ENCODE measurements around the gene RGMA.

The RGMA gene

DNA sequence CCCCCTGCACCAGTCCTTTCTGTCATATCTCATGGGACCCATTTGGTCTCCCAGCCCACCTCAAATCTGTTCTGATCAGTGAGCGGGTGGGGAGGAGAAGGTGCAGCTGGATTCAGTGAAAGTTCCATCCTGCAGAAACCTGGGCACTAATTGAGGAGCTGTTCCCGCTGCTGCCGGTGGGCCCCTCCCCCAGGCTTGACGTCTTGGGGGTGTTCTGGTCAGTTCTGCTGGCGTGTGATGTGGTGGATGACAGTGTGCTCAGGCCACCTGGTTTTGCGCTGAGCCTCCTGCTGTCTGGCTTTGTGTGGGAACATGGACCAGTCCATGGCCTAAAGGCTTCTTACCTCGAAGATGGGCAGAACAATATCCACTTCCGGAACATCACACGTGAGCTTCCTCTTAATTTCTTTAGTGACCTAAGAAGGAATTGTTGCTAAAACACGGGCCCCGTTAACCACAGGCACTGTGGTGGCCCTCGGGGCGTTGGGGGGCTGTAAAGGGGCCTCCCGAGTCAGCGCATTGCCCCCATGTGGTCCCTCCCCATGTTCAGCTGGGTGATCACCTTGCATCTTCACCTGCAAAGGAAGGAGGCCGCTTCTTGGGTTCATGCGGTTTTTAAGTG, 59.7 kb downstream of the RGMA start:
- H2BK15ac ChIP-seq (replicated peaks; ENCODE audit: low read depth): no peak overlapping the region
- H3K27me3 ChIP-seq (ENCODE audit: insufficient read depth, low read length, poor library complexity): no peaks in the 10 kb centered on the region
- H3K79me2 ChIP-seq (ENCODE audit: control insufficient read depth, insufficient read depth, low read length): no peaks in the 10 kb centered on the region
- no peak overlapping the region for H3K4me3 ChIP-seq (ENCODE audit: low read length)
- H3K36me3 ChIP-seq (ENCODE audit: control insufficient read depth, insufficient read depth, low read length): peaks cover 12% of the 10 kb centered on the region
- no peak overlapping the region for H3K56ac ChIP-seq (ENCODE audit: low read length)
- no peak for DNase-seq
- peaks cover 9% of the 10 kb centered on the region for H3K79me1 ChIP-seq (ENCODE audit: low read length)
- H4K8ac ChIP-seq (ENCODE audit: low read depth, low read length): no peak overlapping the region
- H3K9ac ChIP-seq (ENCODE audit: low read length): no peak overlapping the region
- no peaks in the 10 kb centered on the region for H3K4me1 ChIP-seq (ENCODE audit: control insufficient read depth, low read depth, low read length)
- H2BK120ac ChIP-seq (ENCODE audit: low read depth, low read length): no peak overlapping the region
- H3K4ac ChIP-seq (ENCODE audit: low read depth, low read length): no peak overlapping the region
- H3K18ac ChIP-seq (ENCODE audit: low read length): no peak overlapping the region
- H3K4me2 ChIP-seq (ENCODE audit: low read length): no peak overlapping the region
- no peak overlapping the region for H3K23ac ChIP-seq (ENCODE audit: low read length)
- no peak overlapping the region for H2AK5ac ChIP-seq (ENCODE audit: low read length)
- no CpG with 5 or more reads among the region's 17 CpGs for WGBS (ENCODE audit: extremely low coverage, insufficient coverage, low lambda C conversion rate)
- no peak overlapping the region for H3K27ac ChIP-seq (ENCODE audit: low read depth, low read length)
- H2BK5ac ChIP-seq (ENCODE audit: low read length): no peak overlapping the region
- H4K5ac ChIP-seq (ENCODE audit: low read length): no peak overlapping the region

DNA sequence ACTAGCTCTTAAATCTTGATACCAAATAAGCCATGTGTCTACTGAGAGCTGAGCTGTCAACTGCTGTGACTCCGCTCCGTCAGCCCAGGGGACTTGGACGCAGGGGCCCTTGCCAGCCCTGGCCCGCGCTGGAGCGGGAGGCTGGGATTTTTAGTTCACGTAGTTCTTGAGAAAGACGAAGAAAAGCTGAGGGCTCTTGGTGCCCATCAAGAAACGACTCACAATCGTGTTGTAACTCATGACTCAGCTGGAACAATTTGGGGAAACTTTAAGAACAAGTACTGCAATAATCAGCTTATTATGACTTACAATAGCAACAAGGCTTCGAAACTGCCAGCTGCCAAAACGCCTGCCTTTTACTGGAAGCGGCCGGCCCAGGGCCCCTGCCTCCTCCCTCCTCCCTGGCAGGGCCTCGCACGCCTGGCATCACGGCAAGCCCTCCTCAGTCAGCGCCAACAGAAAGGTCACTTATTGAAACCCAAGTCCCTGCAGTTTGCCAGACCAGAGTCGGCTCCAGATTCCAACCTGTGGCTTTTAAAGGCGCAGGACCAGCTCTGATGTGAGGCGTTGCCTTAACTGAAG, 60.3 kb downstream of the RGMA start:
- DNase-seq: no peak
- Histone ChIP-seq H4K8ac (ENCODE audit: low read depth, low read length) (no peak overlapping the region), H3K4me2 (ENCODE audit: low read length) (no peak overlapping the region), H3K56ac (ENCODE audit: low read length) (no peak overlapping the region), H3K27me3 (ENCODE audit: insufficient read depth, low read length, poor library complexity) (no peaks in the 10 kb centered on the region), H3K79me1 (ENCODE audit: low read length) (peaks cover 9% of the 10 kb centered on the region), H3K36me3 (ENCODE audit: control insufficient read depth, insufficient read depth, low read length) (peaks cover 13% of the 10 kb centered on the region), H3K4ac (ENCODE audit: low read depth, low read length) (no peak overlapping the region), H3K18ac (ENCODE audit: low read length) (no peak overlapping the region), H3K4me1 (ENCODE audit: control insufficient read depth, low read depth, low read length) (no peaks in the 10 kb centered on the region), H4K5ac (ENCODE audit: low read length) (no peak overlapping the region), H2BK120ac (ENCODE audit: low read depth, low read length) (no peak overlapping the region), H2BK5ac (ENCODE audit: low read length) (no peak overlapping the region), H3K23ac (ENCODE audit: low read length) (no peak overlapping the region), H3K9ac (ENCODE audit: low read length) (no peak overlapping the region), H2AK5ac (ENCODE audit: low read length) (no peak overlapping the region), H3K27ac (ENCODE audit: low read depth, low read length) (no peak overlapping the region), H2BK15ac (replicated peaks; ENCODE audit: low read depth) (no peak overlapping the region), H3K4me3 (ENCODE audit: low read length) (no peak overlapping the region), H3K79me2 (ENCODE audit: control insufficient read depth, insufficient read depth, low read length) (no peaks in the 10 kb centered on the region)
- no CpG with 5 or more reads among the region's 21 CpGs for WGBS (ENCODE audit: extremely low coverage, insufficient coverage, low lambda C conversion rate)

DNA sequence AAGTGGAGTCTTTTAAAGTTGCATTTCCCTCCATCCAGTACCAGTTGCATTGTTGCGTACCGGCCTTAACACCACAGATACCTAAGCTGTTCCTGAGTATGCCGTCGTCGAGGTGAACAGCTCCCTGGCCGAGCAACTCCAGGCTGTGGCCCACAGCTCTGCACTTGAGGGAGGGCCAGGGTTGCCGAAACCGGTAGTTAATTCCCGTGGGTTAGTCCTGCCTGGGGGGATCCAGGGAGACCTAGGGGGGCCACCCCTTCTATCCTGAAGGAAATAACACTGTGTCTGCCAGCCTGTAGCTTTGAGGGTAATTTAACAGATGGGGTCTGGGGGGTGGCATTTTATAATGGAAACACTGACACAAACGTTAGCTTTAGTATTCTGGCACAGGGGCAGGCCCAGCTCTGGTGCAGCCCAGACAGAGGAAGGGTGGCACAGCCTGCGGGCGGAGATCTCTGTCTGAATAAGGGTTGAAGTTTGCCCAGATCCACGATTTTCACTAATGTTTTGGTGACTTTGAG, 60.8 kb downstream of the RGMA start:
- H3K27ac ChIP-seq (ENCODE audit: low read depth, low read length): no peak overlapping the region
- peaks cover 9% of the 10 kb centered on the region for H3K79me1 ChIP-seq (ENCODE audit: low read length)
- H2BK15ac ChIP-seq (replicated peaks; ENCODE audit: low read depth): no peak overlapping the region
- no peak overlapping the region for H3K4me3 ChIP-seq (ENCODE audit: low read length)
- no peak overlapping the region for H3K4me2 ChIP-seq (ENCODE audit: low read length)
- no peak for DNase-seq
- H3K27me3 ChIP-seq (ENCODE audit: insufficient read depth, low read length, poor library complexity): no peaks in the 10 kb centered on the region
- H3K79me2 ChIP-seq (ENCODE audit: control insufficient read depth, insufficient read depth, low read length): no peaks in the 10 kb centered on the region
- H3K56ac ChIP-seq (ENCODE audit: low read length): no peak overlapping the region
- H4K5ac ChIP-seq (ENCODE audit: low read length): no peak overlapping the region
- no peak overlapping the region for H2BK5ac ChIP-seq (ENCODE audit: low read length)
- no peak overlapping the region for H4K8ac ChIP-seq (ENCODE audit: low read depth, low read length)
- H3K9ac ChIP-seq (ENCODE audit: low read length): no peak overlapping the region
- H3K4me1 ChIP-seq (ENCODE audit: control insufficient read depth, low read depth, low read length): no peaks in the 10 kb centered on the region
- H3K36me3 ChIP-seq (ENCODE audit: control insufficient read depth, insufficient read depth, low read length): peaks cover 13% of the 10 kb centered on the region
- no peak overlapping the region for H2AK5ac ChIP-seq (ENCODE audit: low read length)
- no peak overlapping the region for H3K4ac ChIP-seq (ENCODE audit: low read depth, low read length)
- WGBS (ENCODE audit: extremely low coverage, insufficient coverage, low lambda C conversion rate): no CpG with 5 or more reads among the region's 13 CpGs
- no peak overlapping the region for H2BK120ac ChIP-seq (ENCODE audit: low read depth, low read length)
- H3K23ac ChIP-seq (ENCODE audit: low read length): no peak overlapping the region
- no peak overlapping the region for H3K18ac ChIP-seq (ENCODE audit: low read length)

DNA sequence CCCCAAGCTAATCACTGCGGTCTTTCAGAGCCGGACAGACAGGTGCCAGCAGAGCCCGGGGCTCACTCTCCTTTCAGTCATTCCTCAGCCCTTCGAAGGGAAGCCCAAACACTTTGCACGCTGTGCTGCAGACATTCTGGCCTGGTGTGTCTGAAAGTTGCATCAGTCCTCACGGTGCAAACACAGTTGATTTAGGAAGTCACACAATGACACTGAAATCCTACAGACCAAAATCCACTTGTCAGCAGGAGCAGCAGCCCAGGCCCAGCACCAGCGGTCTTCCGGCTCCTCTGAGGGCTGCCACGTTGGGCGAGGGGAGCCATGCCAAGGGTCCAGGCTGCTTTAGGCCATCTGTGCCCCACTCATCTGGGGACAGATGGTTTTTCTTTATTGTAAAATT, 61.6 kb downstream of the RGMA start:
- Histone ChIP-seq H3K23ac (ENCODE audit: low read length) (no peak overlapping the region), H3K56ac (ENCODE audit: low read length) (no peak overlapping the region), H3K4me1 (ENCODE audit: control insufficient read depth, low read depth, low read length) (no peaks in the 10 kb centered on the region), H3K4me2 (ENCODE audit: low read length) (no peak overlapping the region), H2AK5ac (ENCODE audit: low read length) (no peak overlapping the region), H3K4ac (ENCODE audit: low read depth, low read length) (no peak overlapping the region), H3K36me3 (ENCODE audit: control insufficient read depth, insufficient read depth, low read length) (peaks cover 14% of the 10 kb centered on the region), H3K18ac (ENCODE audit: low read length) (no peak overlapping the region), H2BK5ac (ENCODE audit: low read length) (no peak overlapping the region), H4K8ac (ENCODE audit: low read depth, low read length) (no peak overlapping the region), H3K27ac (ENCODE audit: low read depth, low read length) (no peak overlapping the region), H4K5ac (ENCODE audit: low read length) (no peak overlapping the region), H2BK15ac (replicated peaks; ENCODE audit: low read depth) (no peak overlapping the region), H3K9ac (ENCODE audit: low read length) (no peak overlapping the region), H3K79me1 (ENCODE audit: low read length) (peaks cover 11% of the 10 kb centered on the region), H2BK120ac (ENCODE audit: low read depth, low read length) (no peak overlapping the region), H3K79me2 (ENCODE audit: control insufficient read depth, insufficient read depth, low read length) (no peaks in the 10 kb centered on the region), H3K27me3 (ENCODE audit: insufficient read depth, low read length, poor library complexity) (no peaks in the 10 kb centered on the region), H3K4me3 (ENCODE audit: low read length) (no peak overlapping the region)
- no CpG with 5 or more reads among the region's 10 CpGs for WGBS (ENCODE audit: extremely low coverage, insufficient coverage, low lambda C conversion rate)
- no peak for DNase-seq

DNA sequence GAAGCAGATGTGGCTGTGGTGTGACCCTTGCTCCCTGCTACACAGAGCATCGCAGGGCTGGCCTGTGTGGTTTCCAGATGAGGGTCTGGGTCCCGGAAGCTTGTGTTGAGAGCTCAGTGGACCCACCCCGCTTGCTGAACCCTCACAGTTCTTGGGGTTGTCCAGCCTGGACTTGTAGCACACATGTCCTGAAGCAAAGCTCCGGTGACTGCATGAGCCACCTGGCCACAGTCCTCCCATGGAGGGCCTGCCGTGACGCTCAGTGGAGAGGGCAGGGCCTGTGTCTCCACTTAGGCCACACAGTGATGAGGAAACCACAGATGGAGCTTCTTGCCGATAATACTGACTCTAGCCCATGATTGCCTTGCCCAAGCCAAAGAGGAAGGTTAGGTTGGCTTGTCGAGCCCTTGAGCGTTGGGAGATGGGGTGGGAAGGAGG, 62.6 kb downstream of the RGMA start:
- no peak overlapping the region for H3K18ac ChIP-seq (ENCODE audit: low read length)
- no peak overlapping the region for H3K27ac ChIP-seq (ENCODE audit: low read depth, low read length)
- H3K36me3 ChIP-seq (ENCODE audit: control insufficient read depth, insufficient read depth, low read length): peaks cover 16% of the 10 kb centered on the region

DNA sequence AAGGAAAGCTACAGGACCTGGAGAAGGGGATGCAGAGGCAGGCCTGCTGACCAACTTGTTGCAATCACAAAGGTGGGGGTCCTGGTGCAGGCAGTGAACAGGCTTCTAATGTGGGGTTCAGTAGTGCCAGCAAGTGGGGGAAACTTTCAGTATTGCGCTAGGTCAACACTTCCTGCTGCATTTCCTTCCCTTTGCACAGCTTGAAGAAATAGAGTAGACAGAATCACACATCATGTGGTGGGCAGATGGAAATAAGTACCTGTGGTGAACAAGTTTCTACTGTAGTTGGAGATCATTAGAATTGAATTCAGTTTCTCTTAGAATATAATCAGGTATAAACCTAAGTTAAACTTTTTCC, 63.4 kb downstream of the RGMA start:
- Histone ChIP-seq H3K18ac (ENCODE audit: low read length) (no peak overlapping the region), H3K23ac (ENCODE audit: low read length) (no peak overlapping the region), H3K79me2 (ENCODE audit: control insufficient read depth, insufficient read depth, low read length) (no peaks in the 10 kb centered on the region), H2BK120ac (ENCODE audit: low read depth, low read length) (no peak overlapping the region), H3K36me3 (ENCODE audit: control insufficient read depth, insufficient read depth, low read length) (peaks cover 19% of the 10 kb centered on the region), H3K4me3 (ENCODE audit: low read length) (no peak overlapping the region), H3K79me1 (ENCODE audit: low read length) (peaks cover 17% of the 10 kb centered on the region), H3K56ac (ENCODE audit: low read length) (no peak overlapping the region), H3K27me3 (ENCODE audit: insufficient read depth, low read length, poor library complexity) (no peaks in the 10 kb centered on the region), H2BK5ac (ENCODE audit: low read length) (no peak overlapping the region), H4K8ac (ENCODE audit: low read depth, low read length) (no peak overlapping the region), H2BK15ac (replicated peaks; ENCODE audit: low read depth) (no peak overlapping the region), H3K4ac (ENCODE audit: low read depth, low read length) (no peak overlapping the region), H3K4me2 (ENCODE audit: low read length) (no peak overlapping the region), H3K4me1 (ENCODE audit: control insufficient read depth, low read depth, low read length) (no peaks in the 10 kb centered on the region), H3K27ac (ENCODE audit: low read depth, low read length) (no peak overlapping the region), H2AK5ac (ENCODE audit: low read length) (no peak overlapping the region), H3K9ac (ENCODE audit: low read length) (no peak overlapping the region), H4K5ac (ENCODE audit: low read length) (no peak overlapping the region)
- WGBS (ENCODE audit: extremely low coverage, insufficient coverage, low lambda C conversion rate): no CpG with 5 or more reads among the region's 1 CpG
- DNase-seq: no peak

More for the DNA sequence above, 62.6 kb downstream of the RGMA start:
- no peak overlapping the region for H3K4me3 ChIP-seq (ENCODE audit: low read length)
- no CpG with 5 or more reads among the region's 9 CpGs for WGBS (ENCODE audit: extremely low coverage, insufficient coverage, low lambda C conversion rate)
- no peak overlapping the region for H3K9ac ChIP-seq (ENCODE audit: low read length)
- H3K79me1 ChIP-seq (ENCODE audit: low read length): peaks cover 15% of the 10 kb centered on the region
- no peak overlapping the region for H2AK5ac ChIP-seq (ENCODE audit: low read length)
- no peak overlapping the region for H2BK15ac ChIP-seq (replicated peaks; ENCODE audit: low read depth)
- no peak overlapping the region for H3K4me2 ChIP-seq (ENCODE audit: low read length)
- no peak overlapping the region for H4K8ac ChIP-seq (ENCODE audit: low read depth, low read length)
- no peak overlapping the region for H3K4ac ChIP-seq (ENCODE audit: low read depth, low read length)
- no peaks in the 10 kb centered on the region for H3K4me1 ChIP-seq (ENCODE audit: control insufficient read depth, low read depth, low read length)
- DNase-seq: no peak
- H3K79me2 ChIP-seq (ENCODE audit: control insufficient read depth, insufficient read depth, low read length): no peaks in the 10 kb centered on the region
- no peak overlapping the region for H2BK120ac ChIP-seq (ENCODE audit: low read depth, low read length)
- no peak overlapping the region for H2BK5ac ChIP-seq (ENCODE audit: low read length)
- H4K5ac ChIP-seq (ENCODE audit: low read length): no peak overlapping the region
- H3K27me3 ChIP-seq (ENCODE audit: insufficient read depth, low read length, poor library complexity): no peaks in the 10 kb centered on the region
- H3K56ac ChIP-seq (ENCODE audit: low read length): no peak overlapping the region
- H3K23ac ChIP-seq (ENCODE audit: low read length): no peak overlapping the region

Data from mesendoderm (in vitro differentiated cells).